H1 (cell line): Measurements from ENCODE around the gene RBAK. TPM values are rescaled to one million over a fixed set of nuclear protein-coding genes. Genes with fewer than 3 reads are reported as not detected.

ENCODE experiments used
- CTCF ChIA-PET: fragments of 300-600 bp; sonication (Branson Sonifier 250); formaldehyde crosslinking; loops from one replicate; lab custom pipeline; 2021; ENCODE audit not compliant: partially characterized antibody; lab: Charles Lee
- POLR2A ChIA-PET: fragments of 300-600 bp; sonication (Branson Sonifier 250); formaldehyde crosslinking; loops from one replicate; lab custom pipeline; 2021; ENCODE audit warnings: inconsistent platforms; ENCODE audit not compliant: partially characterized antibody; lab: Charles Lee
- DNase-seq, 2 experiments: peaks; one replicate each; pipeline versions ENCODE4 v3.0.0 to v3.0.0-alpha.2; 2010 to 2022; ENCODE audit warnings: low spot score in 2 of 2, low read depth in 1 of 2, mixed read lengths in 1 of 2
- FAIRE-seq: peaks from 2 replicates; lab custom pipeline; 2011; peaks lifted over from hg19 to GRCh38; lab: Jason Lieb, UNC
- H2AFZ ChIP-seq: 2 replicates; pipeline ENCODE4 v1.8.1; 2012; ENCODE audit warnings: low read length, inconsistent platforms
- H2AK5ac ChIP-seq: 2 replicates; pipeline ENCODE4 v1.6.1; 2013; ENCODE audit warnings: low read depth, low read length
- H2BK120ac ChIP-seq: replicated peaks from 2 replicates; pipeline ENCODE3; 2013; ENCODE audit warnings: low read depth, low read length, inconsistent platforms
- H2BK12ac ChIP-seq: 2 replicates; pipeline ENCODE4 v1.6.1; 2013; ENCODE audit warnings: low read depth, low read length
- H2BK15ac ChIP-seq: 2 replicates; pipeline ENCODE4 v1.6.1; 2013; ENCODE audit warnings: low read length
- H2BK20ac ChIP-seq: 2 replicates; pipeline ENCODE4 v1.6.1; 2013; ENCODE audit warnings: low read length
- H2BK5ac ChIP-seq: 2 replicates; pipeline ENCODE4 v1.6.1; 2013; ENCODE audit warnings: low read depth, low read length
- H3K14ac ChIP-seq: 2 replicates; pipeline ENCODE4 v1.6.1; 2013; ENCODE audit warnings: inconsistent platforms; ENCODE audit not compliant: insufficient read length
- H3K18ac ChIP-seq: 2 replicates; pipeline ENCODE4 v1.6.1; 2013; ENCODE audit warnings: low read length; ENCODE audit errors: extremely low read depth
- H3K23ac ChIP-seq: 2 replicates; pipeline ENCODE4 v1.6.1; 2013; ENCODE audit warnings: inconsistent platforms; ENCODE audit not compliant: insufficient read length
- H3K23me2 ChIP-seq: 2 replicates; pipeline ENCODE4 v1.6.1; 2013; ENCODE audit warnings: low read depth, low read length
- H3K27ac ChIP-seq: 2 replicates; pipeline ENCODE4 v1.6.1; 2011; ENCODE audit warnings: low read depth, low read length, inconsistent platforms
- H3K27me3 ChIP-seq, 4 experiments: replicated peaks in 1 of 4; 1 replicate in 1 of 4; 2 replicates in 3 of 4; pipeline versions ENCODE4 v1.6.1 to v1.8.1; 2011 to 2013; ENCODE audit warnings: low read length in 3 of 4, mild to moderate bottlenecking in 3 of 4, inconsistent platforms in 2 of 4, mixed read lengths in 2 of 4, moderate library complexity in 1 of 4; ENCODE audit not compliant: control insufficient read depth in 3 of 4, insufficient read depth in 3 of 4; ENCODE audit errors: extremely low read depth in 1 of 4
- H3K36me3 ChIP-seq, 4 experiments: 2 replicates each; pipeline versions ENCODE4 v1.6.1 to v1.8.1; 2011 to 2013; ENCODE audit warnings: mild to moderate bottlenecking in 4 of 4, low read length in 3 of 4, moderate library complexity in 2 of 4, control low read depth in 1 of 4, inconsistent platforms in 1 of 4; ENCODE audit not compliant: insufficient read depth in 4 of 4, control insufficient read depth in 2 of 4
- H3K4ac ChIP-seq: replicated peaks from 2 replicates; pipeline ENCODE3; 2013; ENCODE audit warnings: low read length, low read depth, mixed read lengths, inconsistent platforms; ENCODE audit not compliant: insufficient read length
- H3K4me1 ChIP-seq, 4 experiments: replicated peaks in 1 of 4; 1 replicate in 1 of 4; 2 replicates in 3 of 4; pipeline versions ENCODE4 v1.6.1 to v1.8.1; 2011 to 2013; ENCODE audit warnings: low read length in 3 of 4, inconsistent platforms in 2 of 4, mixed read lengths in 1 of 4; ENCODE audit not compliant: insufficient read depth in 4 of 4, control insufficient read depth in 3 of 4
- H3K4me2 ChIP-seq, 2 experiments: 2 replicates each; pipeline versions ENCODE4 v1.6.1 to v1.8.1; 2011 to 2013; ENCODE audit warnings: low read depth in 2 of 2, low read length in 2 of 2, control low read depth in 1 of 2, inconsistent platforms in 1 of 2, mild to moderate bottlenecking in 1 of 2; ENCODE audit not compliant: insufficient read depth in 1 of 2
- H3K4me3 ChIP-seq, 4 experiments: fragments of 200-600, 300-600 bp in 1 of 4; sonication (generic), shearing (Covaris generic), sonication (Bioruptor Twin) in 1 of 4; 2 replicates each; pipeline versions ENCODE4 v1.5.1 to v1.8.1; 2011 to 2016; ENCODE audit warnings: low read length in 4 of 4, low read depth in 3 of 4, control low read depth in 2 of 4, inconsistent platforms in 2 of 4, mild to moderate bottlenecking in 2 of 4, mixed read lengths in 1 of 4, moderate library complexity in 1 of 4; ENCODE audit not compliant: insufficient read depth in 2 of 4; ENCODE audit errors: extremely low read depth in 1 of 4
- H3K56ac ChIP-seq: replicated peaks from 2 replicates; pipeline ENCODE3; 2013; ENCODE audit warnings: low read depth, mild to moderate bottlenecking, mixed read lengths, low read length, inconsistent platforms; ENCODE audit not compliant: insufficient read length
- H3K79me1 ChIP-seq: 2 replicates; pipeline ENCODE4 v1.6.1; 2013; ENCODE audit warnings: low read depth, low read length, control low read depth
- H3K79me2 ChIP-seq, 2 experiments: 2 replicates each; pipeline versions ENCODE4 v1.6.1 to v1.8.1; 2012 to 2013; ENCODE audit warnings: low read length in 2 of 2, mild to moderate bottlenecking in 2 of 2, inconsistent platforms in 1 of 2; ENCODE audit not compliant: insufficient read depth in 2 of 2, control insufficient read depth in 1 of 2
- H3K9ac ChIP-seq, 4 experiments: replicated peaks in 1 of 4; 1 replicate in 1 of 4; 2 replicates in 3 of 4; pipeline versions ENCODE4 v1.6.1 to v1.8.1; 2011 to 2013; ENCODE audit warnings: low read depth in 3 of 4, low read length in 3 of 4, control low read depth in 2 of 4, mild to moderate bottlenecking in 2 of 4, moderate library complexity in 2 of 4, inconsistent platforms in 1 of 4; ENCODE audit errors: extremely low read depth in 1 of 4
- H3K9me3 ChIP-seq, 2 experiments: 2 replicates each; pipeline versions ENCODE4 v1.6.1 to v1.8.1; 2012 to 2013; ENCODE audit warnings: mild to moderate bottlenecking in 2 of 2, moderate library complexity in 2 of 2, control low read depth in 1 of 2, inconsistent platforms in 1 of 2, low read depth in 1 of 2, low read length in 1 of 2, mixed read lengths in 1 of 2; ENCODE audit not compliant: insufficient read depth in 2 of 2
- H4K20me1 ChIP-seq, 2 experiments: replicated peaks in 1 of 2; 2 replicates each; pipeline versions ENCODE3 to v1.8.1; 2011 to 2013; ENCODE audit warnings: inconsistent platforms in 2 of 2, low read length in 2 of 2, mild to moderate bottlenecking in 1 of 2; ENCODE audit not compliant: insufficient read depth in 2 of 2, control insufficient read depth in 1 of 2
- H4K5ac ChIP-seq: 2 replicates; pipeline ENCODE4 v1.6.1; 2013; ENCODE audit warnings: low read length, low read depth, mixed read lengths, inconsistent platforms; ENCODE audit not compliant: insufficient read length
- H4K8ac ChIP-seq: 2 replicates; pipeline ENCODE4 v1.8.0; 2013; ENCODE audit warnings: mild to moderate bottlenecking, moderate library complexity, low read length, inconsistent platforms; ENCODE audit not compliant: insufficient read depth; ENCODE audit errors: extremely low read depth
- H4K91ac ChIP-seq: replicated peaks from 2 replicates; pipeline ENCODE3; 2013; ENCODE audit warnings: low read length, mixed read lengths, inconsistent platforms; ENCODE audit not compliant: insufficient read length
- RXRA ChIP-seq: IDR thresholded peaks from 2 replicates; pipeline ENCODE4 v1.6.1; 2011; ENCODE audit warnings: low read depth, mild to moderate bottlenecking, low read length, moderate library complexity; ENCODE audit not compliant: insufficient read depth
- WGBS, 2 experiments: shearing (Covaris generic) in 1 of 2; methylation state at CpG; one replicate each; pipeline versions ENCODE4 v1.1.6 to v1.1.7; 2013 to 2015; ENCODE audit warnings: low lambda C conversion rate in 2 of 2, mixed read lengths in 2 of 2, inconsistent platforms in 1 of 2, low coverage in 1 of 2, missing lambda C conversion rate in 1 of 2; ENCODE audit not compliant: insufficient replicate concordance in 2 of 2, insufficient coverage in 1 of 2, insufficient read length in 1 of 2; ENCODE audit errors: extremely low coverage in 1 of 2, missing lambda C conversion rate in 1 of 2; 5-methylcytosine and 5-hydroxymethylcytosine counted together
- polyA plus RNA-seq, 7 experiments: library from polyadenylated mRNA; depleted of rRNA in 3 of 7; stranded (reverse) in 5 of 7; unstranded in 2 of 7; fragments of >200 nt in 5 of 7; fragments of 200-250 nt in 2 of 7; gene quantifications; 1 replicate in 5 of 7; 2 replicates in 1 of 7; 4 replicates in 1 of 7; pipeline versions ENCODE4 v1.2.1 to v1.2.3, GENCODE V29; 2011 to 2013; ENCODE audit warnings: missing spikeins in 2 of 7, mixed read lengths in 2 of 7
- total RNA-seq: library from RNA; stranded (reverse); fragmentation: NEBNext Ultra II Directional; extraction: Animal tissue kit (Norgen Biotek cat#: 25700); gene quantifications from 2 replicates; pipeline ENCODE4 v1.2.1, GENCODE V29; 2021

The RBAK gene
- total and polyA plus RNA-seq, 2 of the 8 experiments (the other 6 are each of a cell fraction or from before 2014, with no cell fraction given) = 1.9 to 18.2 TPM

GRCh38 chr7:5088906-5089305 is 43.2 kb downstream of the RBAK start:
- Histone ChIP-seq H2BK15ac (no peak overlapping the region), H3K4ac (no peak overlapping the region), H2BK120ac (no peak overlapping the region), H3K4me2 (no peak overlapping the region), H3K4me1 (no peaks in the 10 kb centered on the region), H3K79me2 (no peaks in the 10 kb centered on the region), H2AFZ (no peak overlapping the region), H3K23me2 (no peaks in the 10 kb centered on the region), H3K79me1 (no peaks in the 10 kb centered on the region), H3K9ac (no peak overlapping the region), H4K91ac (no peak overlapping the region), H4K8ac (no peak overlapping the region), H2BK20ac (no peak overlapping the region), H3K36me3 (no peaks in the 10 kb centered on the region), H3K56ac (no peak overlapping the region), H2BK5ac (no peak overlapping the region), H3K27me3 (0 out of 7 replicates have a peak, but pooled peaks cover 0 to 3% (median 1%) of the 10 kb centered on the region in 4 experiments), H4K5ac (no peak overlapping the region), H3K4me3 (no peak overlapping the region), H2BK12ac (no peak overlapping the region), H3K9me3 (peaks cover 15 to 16% of the 10 kb centered on the region in 2 experiments; a peak in 3 of 4 replicates), H3K18ac (no peak overlapping the region), H3K27ac (no peak overlapping the region), H2AK5ac (no peak overlapping the region), H3K14ac (no peak overlapping the region), H4K20me1 (peaks cover 0 to 1% of the 10 kb centered on the region in 2 experiments), H3K23ac (no peak overlapping the region)
- WGBS, 2 experiments = 78% methylated on average over 8 of the region's 8 CpGs; no CpG with 5 or more reads in 1 of the 2 experiments
- FAIRE-seq (no peak), DNase-seq (no peak)
- TF ChIP-seq RXRA = no peak
- CTCF ChIA-PET = interaction anchor here (0.6 to 7.0 kb wide), 14 partner anchors 10 to 833 kb away, joined by 3 to 62 read pairs (median 4); no protein-coding TSS in a partner anchor
- POLR2A ChIA-PET = no interaction called here
